Left lobe of liver (tissue), 2 donors: ENCODE measurements around the gene FNDC11. TPM values are rescaled to one million over a fixed set of nuclear protein-coding genes. Genes with fewer than 3 reads are reported as not detected.
A peak's percentile ranks its signal among the peaks of the same experiment; 100 is the strongest.

Experiments
- ATAC-seq: fragments of 200-7000 bp; cut with Tn5 transposase; one replicate; pipeline ENCODE4 v1.9.1; 2020; ENCODE audit warnings: mild to moderate bottlenecking, moderate library complexity
- DNase-seq: peaks from one replicate; pipeline ENCODE4 v3.0.0-alpha.2; 2020; ENCODE audit warnings: low spot score
- total RNA-seq: library from RNA; stranded (reverse); gene quantifications from one replicate; pipeline ENCODE4 v1.2.1, GENCODE V29; 2021
- donor health status: DM: no; HTN: no; CAD: no; lungs with moderate emphysema.
- donor health status: DM: no; HTN: yes; CAD: no.

The FNDC11 gene
- total RNA-seq, 1 donor from 2014 or later: not detected

DNA sequence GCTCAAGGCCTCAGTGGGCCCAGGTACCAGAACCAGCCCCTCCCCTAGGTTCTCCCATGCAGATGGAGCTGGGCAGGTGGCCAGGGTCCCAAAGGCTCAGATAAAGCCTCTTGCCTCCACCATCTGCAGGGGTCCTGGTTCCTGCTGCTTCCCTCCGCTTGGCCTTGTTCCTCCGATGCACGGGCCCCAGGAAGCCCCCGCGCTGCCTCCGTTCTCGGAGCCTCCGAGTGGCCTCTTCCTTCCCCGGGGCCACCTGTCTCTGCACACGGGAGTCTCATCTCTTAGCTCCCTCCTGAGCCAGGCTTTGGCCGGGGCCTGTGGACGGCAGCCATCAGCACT lies 14.9 kb upstream of the FNDC11 start:
- ATAC-seq: no peak
- DNase-seq: no peak

DNA sequence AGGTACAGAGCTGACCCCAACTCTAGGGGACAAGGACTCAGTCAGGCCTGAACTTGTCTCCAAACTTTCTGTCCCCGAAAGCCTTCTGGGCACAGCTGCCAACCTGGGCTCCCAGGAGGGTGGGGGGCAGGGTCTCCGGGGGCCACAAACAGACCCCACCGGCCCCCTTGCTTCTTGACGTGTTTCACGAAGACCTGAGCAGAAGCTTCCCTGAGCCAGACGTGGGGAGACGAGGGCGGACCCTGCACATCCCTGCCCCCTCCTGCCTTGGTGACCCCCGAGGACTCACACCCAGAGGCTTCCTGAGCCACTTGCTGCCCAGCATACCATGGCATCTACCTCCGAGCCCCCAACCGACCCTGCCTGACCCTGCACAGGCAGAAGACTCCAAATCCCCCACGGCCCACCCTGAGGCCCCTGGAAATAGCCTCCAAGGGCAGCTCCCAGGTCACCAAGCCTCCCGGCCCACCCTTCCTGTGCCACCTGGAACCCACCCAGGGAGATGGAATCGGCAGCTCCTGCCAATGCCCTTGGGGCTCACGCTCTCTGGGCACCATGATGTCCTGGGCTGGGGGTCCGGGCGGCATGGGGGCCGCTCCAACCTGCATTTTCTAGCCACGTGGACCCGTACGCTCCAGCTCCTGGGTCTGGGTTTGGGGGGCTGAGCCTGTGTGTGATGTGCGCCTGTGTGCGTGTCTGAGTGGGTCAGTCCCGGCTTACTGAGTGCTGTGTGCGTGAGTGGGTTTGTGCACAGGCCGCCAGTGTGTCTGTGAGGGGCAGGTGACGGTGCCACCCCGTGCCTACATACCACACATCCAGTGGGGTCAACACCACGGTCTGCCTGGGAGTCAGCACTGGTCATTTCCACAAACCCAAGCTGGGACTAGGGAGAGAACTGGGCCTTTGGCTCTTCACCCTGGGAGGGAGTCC lies 14.3 kb upstream of the FNDC11 start:
- ATAC-seq: no peak
- DNase-seq: no peak

DNA sequence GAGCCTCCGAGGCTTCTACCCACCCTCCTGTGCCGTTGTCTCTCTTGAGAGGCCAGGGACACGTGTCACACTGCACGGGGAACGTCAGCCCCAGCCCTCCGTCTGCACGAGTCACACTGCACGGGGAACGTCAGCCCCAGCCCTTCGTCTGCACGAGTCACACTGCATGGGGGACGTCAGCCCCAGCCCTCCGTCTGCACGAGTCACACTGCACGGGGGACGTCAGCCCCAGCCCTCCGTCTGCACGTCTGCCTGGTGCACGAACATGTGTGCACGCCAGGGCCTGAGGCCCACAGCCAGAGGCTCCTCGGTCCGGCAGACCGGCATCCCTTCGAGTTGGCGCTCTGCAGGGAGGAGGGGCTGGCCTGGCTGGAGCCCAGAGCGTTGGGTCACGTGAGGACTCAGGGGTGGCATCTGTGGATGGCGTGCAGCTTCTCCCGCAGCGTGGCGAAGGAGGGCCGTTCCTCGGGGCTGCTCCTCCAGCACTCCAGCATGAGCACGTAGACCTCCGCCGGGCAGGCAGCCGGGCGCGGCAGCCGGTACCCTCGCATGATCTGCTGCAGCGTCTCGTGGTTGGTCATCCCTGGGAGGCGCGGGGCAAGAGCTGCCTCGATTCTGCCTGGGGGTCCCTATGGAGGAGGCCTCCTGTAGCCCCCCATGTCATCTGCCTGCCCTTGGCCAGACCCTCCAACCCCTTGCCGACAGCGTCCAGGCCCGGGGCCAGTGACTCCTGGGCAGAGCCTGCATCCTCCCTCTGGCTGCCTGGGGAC lies 13.4 kb upstream of the FNDC11 start:
- no peak for ATAC-seq
- DNase-seq: no peak

DNA sequence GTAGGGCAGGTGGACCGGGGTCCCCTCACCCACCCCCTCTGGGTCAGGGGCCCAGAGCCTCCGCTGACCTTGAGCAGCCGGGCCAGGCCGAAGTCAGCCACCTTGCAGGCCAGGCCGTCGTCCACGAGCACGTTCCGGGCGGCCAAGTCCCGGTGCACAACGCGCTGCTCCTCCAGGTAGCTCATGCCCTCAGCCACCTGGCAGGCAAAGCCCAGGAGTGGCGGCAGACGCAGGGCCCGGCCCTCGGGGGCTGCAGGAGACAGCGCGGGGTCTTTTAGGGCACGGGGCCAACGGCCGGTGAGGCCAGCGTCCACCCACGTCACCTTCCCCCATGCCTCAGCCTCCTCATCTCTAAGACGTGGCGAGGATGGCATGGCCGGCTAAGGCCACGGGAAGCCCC lies 12.6 kb upstream of the FNDC11 start:
- no peak for ATAC-seq
- no peak for DNase-seq

DNA sequence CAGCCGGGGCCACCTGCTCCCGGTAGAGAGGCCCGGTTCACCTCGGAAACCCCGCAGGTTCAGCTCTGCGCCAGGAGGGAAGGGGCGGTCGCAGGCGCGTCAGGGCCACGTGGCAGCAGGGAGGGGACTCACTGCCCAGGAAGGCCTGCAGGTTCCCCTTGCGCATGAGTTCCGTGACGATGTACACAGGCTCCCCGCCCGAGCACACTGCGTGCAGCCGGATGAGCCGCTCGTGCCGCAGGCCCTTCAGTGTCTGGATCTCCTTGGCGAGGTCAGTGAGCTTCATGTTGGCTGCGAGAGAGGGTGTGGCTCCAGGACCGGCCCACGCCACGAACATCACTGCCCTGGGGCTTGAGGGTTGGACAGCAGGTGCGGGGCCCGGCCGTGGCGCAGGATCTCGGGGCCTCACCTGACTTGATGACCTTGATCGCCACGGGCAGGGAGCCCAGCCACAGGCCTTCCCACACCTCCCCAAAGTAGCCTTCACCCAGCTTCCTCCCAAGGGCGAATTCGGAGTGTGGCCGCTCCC lies 11.9 kb upstream of the FNDC11 start:
- ATAC-seq (no peak), DNase-seq (no peak)

DNA sequence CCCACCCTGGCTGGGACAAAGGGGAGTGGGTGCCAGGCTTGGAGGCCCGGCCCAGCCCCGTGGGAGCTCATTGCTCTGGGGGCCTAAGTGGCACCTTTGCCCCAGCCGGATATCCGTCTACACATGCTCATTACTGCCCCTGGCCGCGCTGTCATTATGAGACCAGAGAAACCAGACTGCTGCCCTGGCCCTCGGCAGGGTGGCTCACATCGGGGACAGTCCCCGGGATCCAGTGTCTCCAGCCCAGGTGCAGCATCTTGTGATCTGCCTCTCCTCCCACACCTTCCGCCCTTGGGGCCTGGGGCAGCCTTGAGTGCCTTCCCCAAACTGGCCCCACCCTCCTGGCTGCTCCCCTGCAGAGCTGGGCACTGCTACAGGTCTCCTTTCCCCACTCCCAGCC lies 11.3 kb upstream of the FNDC11 start:
- ATAC-seq (no peak), DNase-seq (no peak)

DNA sequence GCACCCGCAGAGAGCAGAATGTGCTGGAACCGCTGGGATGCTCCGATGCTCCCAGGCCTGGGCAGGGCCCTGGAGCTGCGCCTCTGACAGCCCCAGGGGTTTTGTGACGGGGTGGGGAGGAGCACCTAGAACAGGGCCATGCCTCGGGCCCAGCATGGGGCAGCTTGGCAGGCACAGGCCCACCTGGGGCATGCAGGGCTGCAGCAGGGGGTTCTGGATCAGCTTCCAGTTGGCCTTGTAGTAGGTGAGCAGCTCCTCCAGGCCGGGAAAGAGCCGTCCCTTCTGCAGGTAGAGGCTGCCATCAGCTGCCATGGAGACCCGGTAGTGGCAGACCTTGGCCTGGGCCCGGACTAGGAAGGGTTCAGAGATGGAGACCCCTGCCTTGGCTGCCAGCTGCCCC lies 10.8 kb upstream of the FNDC11 start:
- DNase-seq (no peak), ATAC-seq (no peak)

DNA sequence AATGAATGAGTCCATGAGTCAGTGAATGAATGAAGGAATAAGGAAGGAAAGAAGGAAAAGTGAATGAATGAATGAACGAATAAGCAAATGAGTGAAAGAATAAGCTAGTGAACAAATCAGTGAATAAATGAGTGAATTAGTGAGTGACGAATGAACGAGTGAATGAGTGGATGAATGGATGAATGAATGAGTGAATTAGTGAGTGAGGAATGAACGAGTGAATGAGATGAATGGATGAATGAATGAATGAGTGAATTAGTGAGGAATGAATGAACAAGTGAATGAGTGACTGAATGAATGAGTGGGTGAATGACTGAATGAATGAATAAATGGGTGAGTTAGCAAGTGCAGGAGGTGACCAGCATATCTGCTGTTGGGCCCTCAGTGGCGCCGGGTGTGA lies 10.2 kb upstream of the FNDC11 start:
- no peak for ATAC-seq
- DNase-seq: no peak

DNA sequence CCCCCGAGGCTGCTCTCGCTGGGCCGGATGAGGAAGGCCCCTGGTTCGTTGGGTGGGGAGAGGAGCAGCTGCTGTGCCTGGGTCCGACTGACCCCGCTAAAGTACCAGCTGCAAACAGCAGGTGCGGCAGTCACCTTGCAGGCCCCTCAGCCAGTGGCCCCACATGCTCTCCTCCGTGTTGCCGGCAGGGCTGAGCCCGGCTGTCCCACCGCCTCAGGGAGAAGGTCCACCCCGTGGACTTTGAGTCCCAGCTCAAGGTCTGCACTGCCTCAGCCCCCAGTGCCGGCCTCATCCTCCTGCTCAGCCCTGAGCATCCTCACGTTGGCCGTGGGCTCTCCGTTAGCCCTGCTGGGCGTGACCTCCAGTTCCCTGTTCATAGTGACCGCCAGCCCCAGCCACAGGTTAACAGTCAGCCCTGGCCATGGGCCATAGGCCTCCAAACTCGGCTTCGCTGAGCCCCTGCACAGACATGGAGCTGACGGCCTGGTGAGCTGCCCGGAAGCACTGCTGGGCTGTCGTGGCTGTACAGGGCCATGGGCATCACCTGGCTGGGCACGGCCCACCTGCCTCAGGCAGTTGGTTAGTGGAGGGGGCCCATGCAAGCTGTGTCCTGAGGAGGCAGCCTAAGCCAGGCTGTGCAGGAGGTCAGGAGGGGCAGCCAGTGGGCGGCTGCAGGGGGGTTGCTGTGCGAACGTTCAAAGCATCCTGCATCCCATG lies 9.6 kb upstream of the FNDC11 start:
- DNase-seq: no peak

DNA sequence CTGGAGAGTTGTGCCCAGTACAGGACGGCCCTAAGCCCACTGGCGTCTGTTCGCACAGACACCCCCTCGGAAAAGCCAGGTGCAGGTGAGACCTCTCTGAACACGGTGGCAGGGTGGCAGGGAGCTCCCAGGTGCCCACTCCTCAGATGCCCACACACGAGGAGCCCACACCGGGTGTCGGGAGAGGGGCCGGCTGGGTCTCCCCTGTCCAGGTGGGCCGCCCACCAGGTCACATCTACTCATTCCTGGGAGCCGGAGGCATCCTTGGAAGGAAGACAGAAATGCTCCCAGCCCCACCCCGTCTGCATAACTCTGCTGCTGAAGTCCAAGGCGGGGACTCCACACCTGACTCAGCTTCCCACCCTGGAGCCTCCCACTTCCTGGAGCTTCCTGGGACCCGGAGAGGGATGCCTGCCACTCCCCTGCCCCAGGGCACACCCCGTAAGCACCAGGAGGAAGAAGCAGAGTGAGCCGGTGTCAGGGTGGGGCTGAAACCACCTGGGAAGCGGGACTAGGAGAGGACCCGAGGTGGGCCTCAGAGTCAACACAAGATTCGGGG lies 8.9 kb upstream of the FNDC11 start:
- DNase-seq: no peak
- ATAC-seq: no peak

More for the DNA sequence above, 9.6 kb upstream of the FNDC11 start:
- ATAC-seq: no peak

DNA sequence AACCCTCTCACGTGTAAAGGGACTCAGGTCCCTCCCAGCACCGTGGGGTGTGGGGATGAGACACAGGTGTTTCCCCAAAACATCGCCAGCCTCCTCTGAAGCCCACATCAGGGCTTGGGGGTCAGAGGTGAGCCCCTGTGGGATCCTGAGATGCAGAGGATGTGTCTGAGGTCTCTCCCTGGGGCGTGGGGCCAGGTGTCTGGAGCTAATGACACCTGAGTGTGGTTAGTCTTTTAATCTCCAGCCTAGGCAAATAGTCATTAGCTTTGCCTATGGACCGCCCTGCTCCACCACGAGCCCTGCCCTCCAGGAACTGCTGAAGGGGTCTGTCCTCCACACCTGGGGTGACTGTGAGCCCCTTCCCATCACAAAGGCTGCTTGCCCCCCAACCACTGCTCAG lies 8.1 kb upstream of the FNDC11 start:
- DNase-seq (no peak), ATAC-seq (no peak)

DNA sequence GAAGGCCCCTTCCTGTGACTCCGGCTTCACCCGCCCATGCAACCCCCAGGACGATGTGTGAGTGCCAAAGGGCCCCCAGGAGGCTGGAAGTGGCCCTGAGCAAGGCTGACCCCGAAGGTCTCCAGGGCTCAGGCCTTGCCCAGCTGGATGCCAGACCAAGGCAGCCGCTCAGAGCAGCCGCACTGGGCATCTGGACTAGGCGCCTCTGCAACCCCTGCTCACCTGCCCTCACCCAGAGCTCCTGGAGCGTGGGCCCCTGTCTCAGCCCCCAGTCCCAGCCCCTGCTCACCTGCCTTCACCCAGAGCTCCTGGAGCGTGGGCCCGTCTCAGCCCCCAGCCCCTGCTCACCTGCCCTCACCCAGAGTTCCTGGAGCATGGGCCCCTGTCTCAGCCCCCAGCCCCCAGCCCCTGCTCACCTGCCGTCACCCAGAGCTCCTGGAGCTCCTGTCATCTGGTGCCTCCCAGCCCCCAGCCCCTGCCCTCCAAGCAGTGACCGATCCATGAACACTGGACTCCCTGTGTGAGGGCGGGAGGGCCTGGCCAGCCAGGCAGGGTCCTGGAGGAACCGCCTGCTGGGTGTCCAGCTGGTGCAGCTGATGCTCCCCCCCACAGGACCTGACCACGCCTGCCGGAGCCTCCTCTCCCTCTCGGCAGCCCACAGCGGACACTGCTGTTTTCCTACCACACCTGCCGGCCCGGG lies 7.6 kb upstream of the FNDC11 start:
- ATAC-seq (no peak), DNase-seq (no peak)

DNA sequence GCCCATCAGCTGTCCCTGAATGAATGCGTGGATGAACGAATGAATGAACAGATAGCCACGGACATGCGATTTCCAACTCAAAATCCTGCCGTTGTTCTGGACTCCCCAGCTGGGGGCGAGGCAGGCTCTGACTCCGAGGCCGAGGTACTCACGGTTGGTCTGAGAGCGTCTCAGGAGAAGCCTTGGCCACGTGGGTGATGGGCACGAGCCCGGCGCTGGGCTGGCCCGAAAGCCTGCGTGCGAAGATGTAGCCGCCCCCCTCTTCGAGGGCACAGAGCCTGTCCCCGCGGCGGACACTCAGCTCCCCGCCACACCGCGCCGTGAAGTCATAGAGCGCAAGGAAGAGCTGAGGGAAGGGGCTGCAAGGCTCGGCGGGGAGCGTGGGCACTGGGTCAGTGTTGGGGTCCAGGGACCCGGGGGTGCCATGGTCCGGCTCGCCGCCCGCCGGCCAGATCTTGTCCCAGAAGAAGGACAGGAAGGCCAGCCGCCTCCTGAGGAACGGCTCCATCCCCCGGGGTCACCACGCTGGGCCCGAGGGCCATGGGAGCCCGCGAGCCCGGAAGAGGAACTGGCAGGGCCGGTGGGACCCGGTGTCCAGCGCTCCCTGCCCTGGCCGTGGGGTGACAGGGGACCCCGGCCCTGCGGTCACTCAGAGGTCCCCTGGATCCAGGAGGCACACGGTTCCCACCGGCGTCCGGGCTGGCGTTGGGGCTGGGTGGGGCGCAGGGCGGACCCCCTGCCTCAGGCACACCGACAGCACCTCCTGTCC lies 6.8 kb upstream of the FNDC11 start:
- DNase-seq (no peak), ATAC-seq (no peak)

DNA sequence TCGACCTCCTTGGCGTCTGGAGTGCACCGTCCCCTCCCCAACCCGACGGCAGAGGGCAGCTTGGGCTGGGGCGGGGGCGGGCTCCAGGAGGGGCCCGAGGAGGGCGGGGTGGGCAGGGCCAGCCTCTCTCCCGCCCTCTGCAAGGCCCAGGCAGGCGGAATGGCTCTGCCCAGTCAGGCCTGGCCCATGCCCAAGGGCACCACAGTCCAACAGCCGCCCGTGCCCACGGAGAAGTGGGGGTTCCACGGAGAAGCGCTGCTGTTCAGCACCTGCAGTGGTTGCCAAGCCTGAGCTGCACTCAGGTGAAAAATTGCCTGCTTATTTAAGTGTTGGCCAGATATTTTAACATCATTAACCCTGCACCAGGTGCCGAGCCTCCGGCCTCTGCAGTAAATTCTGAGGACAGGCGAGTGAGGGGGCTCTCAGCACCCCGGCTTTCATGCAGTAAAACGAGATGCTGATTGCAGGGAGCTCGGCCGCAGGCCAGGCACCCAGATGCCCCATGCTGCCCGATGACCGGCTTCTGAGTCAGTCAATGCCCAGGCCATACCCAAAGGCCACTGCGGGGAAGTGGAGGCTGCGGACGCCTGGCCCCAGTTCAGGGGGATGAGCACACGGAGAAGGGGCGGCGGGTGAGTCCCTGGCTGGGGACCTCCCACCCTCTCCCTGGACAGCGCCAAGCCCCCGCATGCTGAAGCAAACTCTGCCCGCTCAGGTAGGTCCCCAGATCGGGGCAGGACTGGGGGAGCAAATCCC lies 6.1 kb upstream of the FNDC11 start, which contains the start of gene SRMS:
TSS of gene SRMS (minus strand) at position 25 of the 756 bp plus-strand sequence. CDS start 286 bp downstream, outside the sequence.
- ATAC-seq (peak; percentile 34), DNase-seq (no peak)

DNA sequence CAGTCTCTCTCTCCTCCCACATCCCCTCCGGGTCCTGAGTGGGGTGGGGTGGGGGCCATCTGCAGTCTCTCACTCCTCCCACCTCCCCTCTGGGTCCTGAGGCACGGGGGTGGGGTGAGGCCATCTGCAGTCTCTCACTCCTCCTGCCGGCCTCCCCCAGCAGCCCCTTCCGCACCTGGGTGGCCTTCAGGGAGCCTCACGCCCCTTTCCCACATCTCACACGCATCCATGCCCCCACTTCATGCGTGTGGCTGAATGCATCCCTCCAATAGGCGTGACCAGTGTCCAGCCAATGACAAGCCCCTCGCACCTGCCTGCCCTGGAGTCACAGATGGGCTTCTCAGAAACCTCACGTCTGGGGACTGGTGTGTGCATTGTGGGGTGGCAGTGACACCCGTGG lies 5.4 kb upstream of the FNDC11 start:
- ATAC-seq (no peak), DNase-seq (no peak)

DNA sequence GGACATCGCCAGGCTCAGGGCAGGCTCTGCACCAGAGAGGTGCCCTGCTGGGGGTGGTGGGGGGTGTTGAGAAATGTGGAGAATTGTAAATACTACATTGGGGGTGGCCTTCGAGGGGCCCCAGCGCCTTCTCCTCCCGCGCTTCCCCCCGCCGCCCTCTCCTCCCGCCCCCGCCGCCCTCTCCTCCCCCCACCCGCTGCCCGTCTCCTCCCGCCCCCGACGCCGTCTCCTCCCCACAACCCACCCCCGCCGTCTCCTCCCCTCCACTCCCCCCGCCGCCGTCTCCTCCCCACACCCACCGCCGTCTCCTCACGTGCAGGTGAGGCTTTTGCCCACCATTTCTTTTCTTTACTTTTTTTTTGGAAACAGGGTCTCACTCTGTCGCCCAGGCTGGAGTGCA lies 4.9 kb upstream of the FNDC11 start:
- DNase-seq: no peak

DNA sequence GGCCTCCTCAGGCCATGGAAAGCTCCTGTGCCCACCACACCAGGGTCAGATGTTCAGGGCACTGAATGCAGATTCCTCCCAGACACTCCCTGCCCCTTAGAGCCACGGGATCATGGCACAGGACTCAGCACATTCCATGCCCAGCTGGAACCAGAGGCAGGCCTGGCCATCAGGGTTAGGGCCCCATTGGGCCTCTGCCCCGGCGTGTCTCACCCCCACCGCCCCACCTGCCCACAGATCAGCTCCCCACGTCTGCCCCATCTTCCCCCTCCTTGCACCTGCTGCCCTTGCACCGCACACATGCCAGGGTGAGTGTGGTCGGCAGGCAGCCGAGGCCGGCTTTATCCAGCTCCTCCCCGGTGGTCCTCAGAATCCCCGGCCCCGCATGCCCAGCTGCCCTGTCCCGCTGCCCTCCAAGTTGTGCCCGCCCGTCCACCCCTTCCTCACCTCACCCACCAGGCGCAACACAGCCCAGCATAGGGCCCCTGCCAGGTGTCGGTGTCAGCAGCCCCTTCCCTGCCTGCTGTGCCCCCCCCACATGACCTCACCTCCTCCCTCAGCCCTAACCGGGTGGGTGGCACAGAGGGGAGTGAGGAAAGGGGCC lies 4.2 kb upstream of the FNDC11 start:
- no peak for DNase-seq
- no peak for ATAC-seq

More for the DNA sequence above, 4.9 kb upstream of the FNDC11 start:
- no peak for ATAC-seq

DNA sequence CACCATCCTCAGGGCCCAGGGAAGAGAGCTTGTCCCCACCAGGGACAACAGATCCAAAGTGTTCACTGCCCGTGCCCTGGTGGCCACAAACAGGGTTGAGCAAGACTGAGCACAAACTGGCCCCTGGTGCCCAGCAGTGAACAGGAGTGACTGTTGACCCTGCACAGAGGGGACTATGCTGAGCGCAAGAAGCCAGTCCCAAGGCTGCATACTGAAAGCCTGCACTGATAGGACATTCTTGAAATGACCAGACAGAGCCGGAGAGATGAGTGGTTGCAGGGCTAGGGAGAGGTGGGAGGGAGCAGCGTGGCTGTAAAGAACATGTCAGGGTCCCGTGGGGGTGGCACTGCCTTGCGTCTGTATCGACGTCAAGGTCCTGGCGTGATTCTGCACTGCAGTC lies 2.9 kb upstream of the FNDC11 start:
- DNase-seq (no peak), ATAC-seq (peak; percentile 69)
